Erythroblast (primary cell): ENCODE measurements around the gene SOCS4.

Source experiments
- GATA1 ChIP-seq: IDR thresholded peaks from 2 replicates; pipeline ENCODE4 v1.6.1; 2011; ENCODE audit warnings: low read depth, mild to moderate bottlenecking, control low read depth, low read length, moderate library complexity
- POLR2A ChIP-seq: IDR thresholded peaks from 2 replicates; pipeline ENCODE4 v1.6.1; 2011; ENCODE audit warnings: mild to moderate bottlenecking, low read length

DNA sequence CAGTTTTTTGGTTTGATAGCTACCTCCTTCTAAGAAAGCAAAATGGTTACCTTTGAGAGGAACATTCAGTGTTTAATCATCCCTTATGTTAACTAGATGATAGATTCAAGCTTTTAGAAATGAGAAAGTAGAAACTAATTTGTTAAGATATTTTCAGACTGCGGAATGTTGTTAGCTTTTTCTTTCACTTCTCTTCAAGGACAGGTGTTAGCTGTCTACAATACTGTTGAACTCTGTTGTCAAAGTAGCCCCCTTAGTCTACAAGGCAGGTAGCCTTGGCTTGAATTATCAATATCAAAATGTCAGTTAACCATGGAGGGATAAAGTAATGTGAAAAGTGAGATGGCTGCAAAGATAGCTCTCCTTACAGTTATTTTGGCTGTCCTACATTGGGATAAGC lies 39.2 kb downstream of the SOCS4 start:
- TF ChIP-seq POLR2A (no peak), GATA1 (no peak)
